NCI-H2196 (cell line): Measurements from ENCODE around the gene PCDHGA8.
"Not testable (repeated sequence)": the region's sequence is repeated elsewhere in the genome, so short reads cannot be mapped to it uniquely, and the experiment has no call there.

ENCODE experiments used
- DNase-seq: peaks from one replicate; lab custom pipeline; 2025; ENCODE audit not compliant: unreplicated experiment; lab: John Stamatoyannopoulos, UW

The PCDHGA8 gene

DNA sequence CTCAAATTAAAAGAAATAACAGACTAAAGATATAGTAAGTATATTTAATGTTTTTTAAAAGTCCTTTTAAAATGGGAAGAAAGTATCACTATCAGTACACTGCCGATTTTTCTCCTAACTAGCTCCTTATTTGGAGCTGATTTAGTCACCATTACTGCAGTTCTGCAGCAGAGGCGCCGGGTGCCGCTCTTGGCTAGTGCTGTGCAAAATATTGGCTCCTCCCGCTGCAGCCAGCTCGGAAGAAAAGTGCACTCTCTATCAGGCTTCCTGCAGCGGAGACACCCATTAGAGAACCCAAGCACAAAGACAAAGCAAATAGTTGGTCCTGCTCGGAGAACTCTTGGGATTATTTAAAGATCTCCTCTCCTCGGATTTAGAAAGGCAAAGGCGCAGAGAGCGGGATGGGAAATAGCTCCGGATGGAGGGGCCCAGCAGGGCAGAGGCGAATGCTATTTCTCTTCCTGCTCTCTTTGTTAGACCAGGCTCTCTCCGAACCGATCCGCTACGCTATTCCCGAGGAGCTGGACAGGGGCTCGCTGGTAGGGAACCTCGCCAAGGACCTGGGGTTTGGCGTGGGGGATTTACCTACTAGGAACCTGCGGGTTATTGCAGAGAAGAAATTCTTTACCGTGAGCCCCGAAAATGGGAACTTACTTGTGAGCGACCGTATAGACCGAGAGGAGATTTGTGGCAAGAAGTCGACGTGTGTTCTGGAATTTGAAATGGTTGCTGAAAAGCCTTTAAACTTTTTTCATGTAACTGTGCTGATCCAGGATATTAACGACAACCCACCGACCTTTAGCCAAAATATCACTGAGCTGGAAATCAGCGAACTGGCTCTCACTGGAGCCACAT is 22.2 kb upstream of the PCDHGA8 start, which contains the start of gene PCDHGB3:
Gene PCDHGB3 (plus strand): TSS at position 249 of the 855 bp plus-strand sequence. CDS start 153 bp downstream, at position 402.
- DNase-seq: no peak

- no peak for DNase-seq
Measured at GRCh38 chr5:141371572-141372475, 20.6 kb upstream of the PCDHGA8 start.

DNA sequence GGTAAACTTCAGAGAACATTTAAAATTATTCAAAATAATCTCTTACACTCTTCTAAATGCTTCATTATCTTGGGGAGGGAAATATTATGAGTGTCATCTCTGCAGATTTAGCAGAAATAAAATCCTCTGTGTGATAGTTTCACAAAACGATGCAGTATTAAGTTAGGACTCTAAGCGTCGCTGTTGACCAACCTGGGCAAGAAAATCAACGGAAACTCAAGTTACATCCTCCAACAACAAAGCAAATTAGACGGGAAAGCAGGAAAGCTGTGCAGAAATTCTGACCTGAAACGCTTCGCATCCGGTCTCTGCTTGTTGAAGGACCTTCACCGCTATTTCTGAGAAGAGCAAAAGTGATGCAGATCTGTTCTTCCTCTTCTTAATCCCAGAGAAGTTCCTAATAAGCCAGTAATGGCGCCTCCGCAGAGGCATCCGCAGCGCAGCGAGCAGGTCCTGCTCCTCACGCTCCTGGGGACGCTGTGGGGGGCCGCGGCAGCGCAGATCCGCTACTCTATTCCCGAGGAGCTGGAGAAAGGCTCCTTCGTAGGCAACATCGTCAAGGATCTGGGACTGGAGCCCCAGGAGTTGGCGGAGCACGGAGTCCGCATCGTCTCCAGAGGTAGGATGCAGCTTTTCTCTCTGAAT is 18.6 kb upstream of the PCDHGA8 start, which contains the start of gene PCDHGA6:
Gene PCDHGA6 (plus strand): TSS at position 219 of the 645 bp plus-strand sequence. CDS start 193 bp downstream, at position 412.
- DNase-seq: no peak

GRCh38 chr5:141374627-141375026 is 17.8 kb upstream of the PCDHGA8 start:
- no peak for DNase-seq

GRCh38 chr5:141375444-141376155 is 16.8 kb upstream of the PCDHGA8 start:
- DNase-seq: not testable (repeated sequence)

GRCh38 chr5:141382469-141383294 is 9.8 kb upstream of the PCDHGA8 start, which contains the start of gene PCDHGA7:
Gene PCDHGA7 (plus strand): TSS chr5:141382742. CDS start chr5:141382900, 158 bp downstream.
- DNase-seq: no peak

GRCh38 chr5:141383345-141383744 is 9.1 kb upstream of the PCDHGA8 start:
- no peak for DNase-seq

- no peak for DNase-seq
Measured at GRCh38 chr5:141384471-141385267, 7.8 kb upstream of the PCDHGA8 start.

DNA sequence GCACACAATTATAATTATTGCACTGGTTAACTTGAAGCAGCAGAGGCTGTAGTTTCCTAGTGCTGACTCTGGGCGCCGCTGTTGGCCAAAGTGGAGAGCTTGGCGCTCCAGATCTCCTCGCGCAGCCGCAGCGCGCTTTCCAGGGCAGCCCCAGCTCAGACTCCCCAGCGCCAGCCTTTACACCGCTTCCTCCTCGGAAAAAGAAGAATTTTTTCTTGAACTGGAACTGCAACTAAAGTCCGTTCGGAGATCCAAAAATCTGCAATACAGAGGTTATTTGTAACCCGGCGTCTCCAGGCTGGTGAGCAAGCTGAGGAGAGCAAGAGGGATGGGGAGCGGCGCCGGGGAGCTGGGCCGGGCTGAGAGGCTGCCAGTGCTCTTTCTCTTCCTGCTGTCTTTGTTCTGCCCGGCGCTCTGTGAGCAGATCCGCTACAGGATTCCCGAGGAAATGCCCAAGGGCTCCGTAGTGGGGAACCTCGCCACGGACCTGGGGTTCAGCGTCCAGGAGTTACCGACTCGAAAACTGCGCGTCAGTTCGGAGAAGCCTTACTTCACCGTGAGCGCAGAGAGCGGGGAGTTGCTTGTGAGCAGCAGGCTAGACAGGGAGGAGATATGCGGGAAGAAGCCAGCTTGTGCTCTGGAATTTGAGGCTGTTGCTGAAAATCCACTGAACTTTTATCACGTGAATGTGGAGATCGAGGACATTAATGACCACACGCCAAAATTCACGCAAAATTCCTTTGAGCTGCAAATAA is 4.7 kb upstream of the PCDHGA8 start, which contains the start of gene PCDHGB4:
Gene PCDHGB4 (plus strand): TSS at position 142 of the 755 bp plus-strand sequence. CDS start 187 bp downstream, at position 329.
- DNase-seq: not testable (repeated sequence)

- DNase-seq: no peak
Measured at GRCh38 chr5:141388661-141389060, 3.8 kb upstream of the PCDHGA8 start.

DNA sequence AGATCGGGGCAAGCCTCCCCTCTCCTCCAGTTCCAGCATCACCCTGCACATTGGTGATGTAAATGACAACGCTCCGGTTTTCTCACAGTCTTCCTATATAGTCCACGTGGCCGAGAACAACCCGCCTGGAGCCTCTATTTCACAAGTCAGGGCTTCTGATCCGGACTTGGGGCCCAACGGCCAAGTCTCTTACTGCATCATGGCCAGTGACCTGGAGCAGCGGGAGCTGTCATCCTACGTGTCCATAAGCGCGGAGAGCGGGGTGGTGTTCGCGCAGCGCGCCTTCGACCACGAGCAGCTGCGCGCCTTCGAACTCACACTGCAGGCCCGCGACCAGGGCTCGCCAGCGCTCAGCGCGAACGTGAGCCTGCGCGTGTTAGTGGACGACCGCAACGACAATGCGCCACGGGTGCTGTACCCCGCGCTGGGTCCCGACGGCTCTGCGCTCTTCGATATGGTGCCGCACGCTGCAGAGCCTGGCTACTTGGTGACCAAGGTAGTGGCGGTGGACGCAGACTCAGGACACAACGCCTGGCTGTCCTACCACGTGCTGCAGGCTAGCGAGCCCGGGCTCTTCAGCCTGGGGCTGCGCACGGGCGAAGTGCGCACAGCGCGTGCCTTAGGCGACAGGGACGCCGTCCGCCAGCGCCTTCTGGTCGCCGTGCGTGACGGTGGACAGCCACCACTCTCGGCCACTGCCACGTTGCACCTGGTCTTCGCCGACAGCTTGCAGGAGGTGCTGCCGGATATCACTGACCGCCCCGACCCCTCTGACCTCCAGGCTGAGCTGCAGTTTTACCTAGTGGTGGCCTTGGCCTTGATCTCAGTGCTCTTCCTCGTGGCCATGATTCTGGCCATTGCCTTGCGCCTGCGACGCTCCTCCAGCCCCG is 3.0 kb upstream of the PCDHGA8 start:
- DNase-seq: no peak

GRCh38 chr5:141393267-141393666 is 834 bp downstream of the PCDHGA8 start:
- no peak for DNase-seq

GRCh38 chr5:141394401-141395187 is 2.2 kb downstream of the PCDHGA8 start:
- DNase-seq: not testable (repeated sequence)

- DNase-seq: not testable (repeated sequence)
Measured at GRCh38 chr5:141397756-141398551, 5.5 kb downstream of the PCDHGA8 start, which contains the start of gene PCDHGB5. Gene PCDHGB5 (plus strand): TSS chr5:141397947. CDS start chr5:141398128, 181 bp downstream.

GRCh38 chr5:141398608-141399007 is 6.2 kb downstream of the PCDHGA8 start:
- no peak for DNase-seq
